GM12875 (cell line): Measurements from ENCODE around the gene ZNF211.

ENCODE experiments used
- H3K4me3 ChIP-seq: one replicate; pipeline ENCODE4 v1.5.1; 2011; ENCODE audit warnings: low read depth, low read length, control low read depth
- TF ChIP-seq, protein P1 (sequence below): IDR thresholded peaks from 2 replicates; pipeline ENCODE4 v1.5.1; 2011; ENCODE audit warnings: low read depth, mild to moderate bottlenecking, control low read depth, inconsistent platforms, low read length, moderate library complexity, borderline replicate concordance; ENCODE audit not compliant: insufficient read depth

The ZNF211 gene

GRCh38 chr19:57611113-57611512, 21.9 kb upstream of the ZNF211 start:
- TF ChIP-seq, protein P1, sequence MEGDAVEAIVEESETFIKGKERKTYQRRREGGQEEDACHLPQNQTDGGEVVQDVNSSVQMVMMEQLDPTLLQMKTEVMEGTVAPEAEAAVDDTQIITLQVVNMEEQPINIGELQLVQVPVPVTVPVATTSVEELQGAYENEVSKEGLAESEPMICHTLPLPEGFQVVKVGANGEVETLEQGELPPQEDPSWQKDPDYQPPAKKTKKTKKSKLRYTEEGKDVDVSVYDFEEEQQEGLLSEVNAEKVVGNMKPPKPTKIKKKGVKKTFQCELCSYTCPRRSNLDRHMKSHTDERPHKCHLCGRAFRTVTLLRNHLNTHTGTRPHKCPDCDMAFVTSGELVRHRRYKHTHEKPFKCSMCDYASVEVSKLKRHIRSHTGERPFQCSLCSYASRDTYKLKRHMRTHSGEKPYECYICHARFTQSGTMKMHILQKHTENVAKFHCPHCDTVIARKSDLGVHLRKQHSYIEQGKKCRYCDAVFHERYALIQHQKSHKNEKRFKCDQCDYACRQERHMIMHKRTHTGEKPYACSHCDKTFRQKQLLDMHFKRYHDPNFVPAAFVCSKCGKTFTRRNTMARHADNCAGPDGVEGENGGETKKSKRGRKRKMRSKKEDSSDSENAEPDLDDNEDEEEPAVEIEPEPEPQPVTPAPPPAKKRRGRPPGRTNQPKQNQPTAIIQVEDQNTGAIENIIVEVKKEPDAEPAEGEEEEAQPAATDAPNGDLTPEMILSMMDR: no peak
- no peak overlapping the region for H3K4me3 ChIP-seq

GRCh38 chr19:57613941-57614743, 18.8 kb upstream of the ZNF211 start, which contains the start of gene ZNF134:
Gene ZNF134, plus strand, starts transcription at chr19:57614242. Its CDS starts 5,227 bp downstream, at chr19:57619469.
- TF ChIP-seq, protein P1: no peak
- peak within 1 kb of the TSS; percentile 88 for H3K4me3 ChIP-seq

- H3K4me3 ChIP-seq: no peak overlapping the region
- TF ChIP-seq, protein P1: no peak
Observed at GRCh38 chr19:57615346-57615745, 17.6 kb upstream of the ZNF211 start.

GRCh38 chr19:57620673-57621348, 12.2 kb upstream of the ZNF211 start:
- TF ChIP-seq, protein P1: no peak
- H3K4me3 ChIP-seq: no peak overlapping the region

DNA sequence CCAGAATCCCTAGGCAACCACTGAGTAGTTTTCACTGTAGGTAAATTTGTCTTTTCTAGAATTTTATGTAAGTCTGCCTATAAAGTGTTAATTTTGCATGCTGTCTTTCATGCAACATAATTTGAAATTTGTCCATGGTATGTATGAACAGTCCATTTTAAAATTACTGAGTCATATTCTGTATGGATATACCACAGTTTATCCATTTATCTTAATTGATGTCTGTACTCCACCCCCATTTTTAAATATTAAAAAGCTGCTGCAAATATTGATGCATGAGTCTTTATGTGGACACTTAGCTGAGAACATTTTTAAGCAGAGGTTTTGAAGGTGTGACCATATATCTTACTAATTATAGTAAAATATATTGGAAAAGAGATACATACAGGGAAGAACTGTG, 9.9 kb upstream of the ZNF211 start:
- no peak overlapping the region for H3K4me3 ChIP-seq
- TF ChIP-seq, protein P1: no peak

- peak overlapping the region; percentile 95 for H3K4me3 ChIP-seq
- TF ChIP-seq, protein P1: no peak
Observed at GRCh38 chr19:57633832-57634131, 814 bp downstream of the ZNF211 start.

DNA sequence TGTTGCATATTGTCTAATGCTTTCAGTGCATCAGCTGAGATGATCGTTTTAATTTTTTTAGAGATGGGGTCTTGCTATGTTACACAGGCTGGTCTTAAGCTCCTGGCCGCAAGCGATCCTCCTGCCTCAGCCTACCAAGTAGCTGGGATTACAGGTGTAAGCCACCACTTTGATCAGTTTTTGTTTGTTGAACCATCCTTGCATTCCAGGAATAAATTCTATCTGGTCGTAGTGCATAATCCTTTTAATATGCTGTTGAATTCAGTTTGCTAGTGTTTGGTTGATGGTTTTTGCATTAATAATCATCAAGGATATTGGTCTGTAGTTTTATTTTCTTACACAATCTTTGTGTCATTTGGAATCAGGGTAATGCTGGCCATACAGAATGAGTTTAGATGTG, 4.4 kb downstream of the ZNF211 start:
- TF ChIP-seq, protein P1: no peak
- H3K4me3 ChIP-seq: no peak overlapping the region
